Chondrocyte (in vitro differentiated cells): Measurements from ENCODE around the gene PLCXD1. TPM values are rescaled to one million over a fixed set of nuclear protein-coding genes. Genes with fewer than 3 reads are reported as not detected.
"Not testable (repeated sequence)": the region's sequence is repeated elsewhere in the genome, so short reads cannot be mapped to it uniquely, and the experiment has no call there.

ENCODE experiments used
- DNase-seq: peaks from one replicate; pipeline ENCODE4 v3.0.0; 2021; ENCODE audit warnings: mixed read lengths, low spot score
- H3K27ac Mint-ChIP-seq: one replicate; pipeline ENCODE4 v1.8.0; 2021; ENCODE audit warnings: mild to moderate bottlenecking, moderate library complexity, mixed read lengths; ENCODE audit not compliant: unreplicated experiment
- H3K27me3 Mint-ChIP-seq: 2 replicates; pipeline ENCODE4 v1.8.0; 2021; ENCODE audit warnings: low read depth, mixed read lengths
- H3K36me3 Mint-ChIP-seq: 2 replicates; pipeline ENCODE4 v1.8.0; 2021; ENCODE audit warnings: low read depth, mixed read lengths
- H3K4me1 Mint-ChIP-seq: 2 replicates; pipeline ENCODE4 v1.8.0; 2021; ENCODE audit warnings: low read depth, mild to moderate bottlenecking, mixed read lengths
- H3K4me3 Mint-ChIP-seq: one replicate; pipeline ENCODE4 v1.8.0; 2021; ENCODE audit warnings: mild to moderate bottlenecking, moderate library complexity, mixed read lengths; ENCODE audit not compliant: unreplicated experiment
- H3K9me3 Mint-ChIP-seq: 2 replicates; pipeline ENCODE4 v1.8.0; 2021; ENCODE audit warnings: low read depth, mixed read lengths
- total RNA-seq: library from RNA; stranded (reverse); gene quantifications from 3 replicates; pipeline ENCODE4 v1.2.1, GENCODE V29; 2021
- TF ChIP-seq, protein P1 (sequence below): fragments of 200-600 bp; sonication (generic); IDR thresholded peaks from 2 replicates; pipeline ENCODE4 v1.5.0; 2021; ENCODE audit warnings: antibody characterized with exemption, mild to moderate bottlenecking, moderate library complexity

PLCXD1 gene
- total RNA-seq, 1 donor from 2014 or later, result 6.8 TPM

DNA sequence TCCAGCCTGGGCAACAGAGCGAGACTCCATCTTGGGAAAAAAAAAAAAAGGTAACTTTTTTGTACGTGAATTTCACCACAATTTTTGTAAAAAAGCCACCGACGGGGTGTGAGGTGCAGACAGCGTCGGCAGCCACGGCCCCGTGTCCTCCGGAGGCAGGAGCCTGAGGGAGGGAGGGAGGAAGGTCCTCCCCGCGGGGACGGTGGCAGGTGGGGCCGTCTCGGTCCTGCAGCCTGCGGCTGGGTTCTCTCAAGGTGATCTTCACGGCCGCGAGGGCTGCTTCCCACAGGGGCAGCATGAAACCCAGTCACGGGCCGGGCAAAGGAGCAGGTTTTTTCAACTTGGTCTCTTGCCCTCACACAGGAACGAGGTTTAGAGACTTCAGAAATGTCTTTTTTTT, 14.0 kb downstream of the PLCXD1 start:
- TF ChIP-seq, protein P1, sequence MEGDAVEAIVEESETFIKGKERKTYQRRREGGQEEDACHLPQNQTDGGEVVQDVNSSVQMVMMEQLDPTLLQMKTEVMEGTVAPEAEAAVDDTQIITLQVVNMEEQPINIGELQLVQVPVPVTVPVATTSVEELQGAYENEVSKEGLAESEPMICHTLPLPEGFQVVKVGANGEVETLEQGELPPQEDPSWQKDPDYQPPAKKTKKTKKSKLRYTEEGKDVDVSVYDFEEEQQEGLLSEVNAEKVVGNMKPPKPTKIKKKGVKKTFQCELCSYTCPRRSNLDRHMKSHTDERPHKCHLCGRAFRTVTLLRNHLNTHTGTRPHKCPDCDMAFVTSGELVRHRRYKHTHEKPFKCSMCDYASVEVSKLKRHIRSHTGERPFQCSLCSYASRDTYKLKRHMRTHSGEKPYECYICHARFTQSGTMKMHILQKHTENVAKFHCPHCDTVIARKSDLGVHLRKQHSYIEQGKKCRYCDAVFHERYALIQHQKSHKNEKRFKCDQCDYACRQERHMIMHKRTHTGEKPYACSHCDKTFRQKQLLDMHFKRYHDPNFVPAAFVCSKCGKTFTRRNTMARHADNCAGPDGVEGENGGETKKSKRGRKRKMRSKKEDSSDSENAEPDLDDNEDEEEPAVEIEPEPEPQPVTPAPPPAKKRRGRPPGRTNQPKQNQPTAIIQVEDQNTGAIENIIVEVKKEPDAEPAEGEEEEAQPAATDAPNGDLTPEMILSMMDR, result no peak
- H3K27ac Mint-ChIP-seq, result no peak overlapping the region
- peaks cover 7% of the 10 kb centered on the region for H3K36me3 Mint-ChIP-seq
- no peaks in the 10 kb centered on the region for H3K4me1 Mint-ChIP-seq
- no peaks in the 10 kb centered on the region for H3K27me3 Mint-ChIP-seq
- no peak overlapping the region for H3K4me3 Mint-ChIP-seq
- peak; percentile 79 for DNase-seq
- H3K9me3 Mint-ChIP-seq, result no peaks in the 10 kb centered on the region

GRCh38 chrX:298993-299392, 17.8 kb downstream of the PLCXD1 start:
- no peaks in the 10 kb centered on the region for H3K4me1 Mint-ChIP-seq
- no peak overlapping the region for H3K27ac Mint-ChIP-seq
- peaks cover 7% of the 10 kb centered on the region for H3K36me3 Mint-ChIP-seq
- H3K4me3 Mint-ChIP-seq, result no peak overlapping the region
- TF ChIP-seq, protein P1, result no peak
- H3K27me3 Mint-ChIP-seq, result no peaks in the 10 kb centered on the region
- DNase-seq, result peak; percentile 76
- no peaks in the 10 kb centered on the region for H3K9me3 Mint-ChIP-seq

DNA sequence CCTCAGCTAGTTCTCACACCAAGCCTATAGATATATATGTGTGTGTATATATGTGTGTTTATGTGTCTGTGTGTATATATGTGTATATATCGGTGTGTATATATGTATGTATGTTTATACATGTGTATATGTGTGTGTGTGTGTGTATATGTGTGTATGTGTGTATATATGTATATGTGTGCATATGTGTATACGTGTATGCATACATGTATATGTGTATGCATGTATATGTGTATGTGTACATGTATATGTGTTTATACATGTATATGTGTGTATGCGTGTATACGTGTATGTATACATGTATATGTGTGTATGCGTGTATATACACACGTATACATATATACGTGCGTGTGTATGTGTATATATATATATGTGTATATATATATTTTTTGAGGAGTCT, 19.2 kb downstream of the PLCXD1 start:
- Mint-ChIP-seq H3K36me3 (peaks cover 11% of the 10 kb centered on the region), H3K4me3 (no peak overlapping the region), H3K27ac (no peak overlapping the region), H3K9me3 (no peaks in the 10 kb centered on the region), H3K4me1 (no peaks in the 10 kb centered on the region), H3K27me3 (no peaks in the 10 kb centered on the region)
- TF ChIP-seq, protein P1, result no peak
- no peak for DNase-seq

GRCh38 chrX:302975-303374, 21.8 kb downstream of the PLCXD1 start:
- H3K27me3 Mint-ChIP-seq, result no peaks in the 10 kb centered on the region
- no peak overlapping the region for H3K4me3 Mint-ChIP-seq
- no peaks in the 10 kb centered on the region for H3K4me1 Mint-ChIP-seq
- H3K27ac Mint-ChIP-seq, result no peak overlapping the region
- peaks cover 15% of the 10 kb centered on the region for H3K36me3 Mint-ChIP-seq
- TF ChIP-seq, protein P1, result no peak
- DNase-seq, result peak; percentile 72
- H3K9me3 Mint-ChIP-seq, result no peaks in the 10 kb centered on the region

- H3K4me1 Mint-ChIP-seq, H3K4me3 Mint-ChIP-seq, H3K27ac Mint-ChIP-seq, H3K9me3 Mint-ChIP-seq, H3K27me3 Mint-ChIP-seq: not testable (repeated sequence)
- H3K36me3 Mint-ChIP-seq, result peaks cover 17% of the 10 kb centered on the region
- DNase-seq, result peak; percentile 39
Measured at GRCh38 chrX:305781-306613, 24.8 kb downstream of the PLCXD1 start.

GRCh38 chrX:306614-307251, 25.6 kb downstream of the PLCXD1 start:
- H3K36me3 Mint-ChIP-seq, result peaks cover 18% of the 10 kb centered on the region
- not testable (repeated sequence) for H3K4me3 Mint-ChIP-seq, H3K27ac Mint-ChIP-seq, H3K4me1 Mint-ChIP-seq, H3K27me3 Mint-ChIP-seq, H3K9me3 Mint-ChIP-seq, DNase-seq
